ENCODE results near the gene CBR3. TPM values are rescaled to one million over a fixed set of nuclear protein-coding genes. Genes with fewer than 3 reads are reported as not detected.

Gene CBR3
- total RNA-seq, 4 donors from 2014 or later: 22.8 to 53.0 (median 42.1) TPM

GRCh38 chr21:36147911-36148310, 13.0 kb downstream of the CBR3 start:
- Histone ChIP-seq H3K9me3 (no peaks in the 10 kb centered on the region), H3K4me1 (peaks cover 0 to 17% (median 7%) of the 10 kb centered on the region in 4 donors), H3K36me3 (peaks cover 0 to 34% (median 2%) of the 10 kb centered on the region in 3 donors), H3K27me3 (no peaks in the 10 kb centered on the region), H3K4me3 (no peak overlapping the region), H3K27ac (no peak overlapping the region)
- WGBS, 2 donors: 77 to 80% methylated on average over 5 of the region's 5 CpGs
- TF ChIP-seq EP300 (IDR thresholded peaks at IDR 0.05): no peak
- no peak for TF ChIP-seq CTCF (IDR thresholded peaks at IDR 0.05)
- no peak for TF ChIP-seq POLR2A (IDR thresholded peaks at IDR 0.05)
- no peak for DNase-seq (ENCODE audit: low spot score in 2 of 2)

GRCh38 chr21:36148886-36149285, 14.0 kb downstream of the CBR3 start:
- Histone ChIP-seq H3K27ac (no peak overlapping the region), H3K9me3 (no peaks in the 10 kb centered on the region), H3K36me3 (peaks cover 0 to 24% (median 2%) of the 10 kb centered on the region in 3 donors), H3K27me3 (no peaks in the 10 kb centered on the region), H3K4me1 (peaks cover 0 to 17% (median 7%) of the 10 kb centered on the region in 4 donors), H3K4me3 (no peak overlapping the region)
- 95 to 99% methylated on average over 3 of the region's 3 CpGs for WGBS, 2 donors
- TF ChIP-seq POLR2A (IDR thresholded peaks at IDR 0.05) (no peak), CTCF (IDR thresholded peaks at IDR 0.05) (no peak), EP300 (IDR thresholded peaks at IDR 0.05) (no peak)
- DNase-seq (ENCODE audit: low spot score in 2 of 2): no peak

GRCh38 chr21:36149788-36150711, 15.2 kb downstream of the CBR3 start:
- DNase-seq (ENCODE audit: low spot score in 2 of 2): peak in 1 of 2 donors; percentile 41
- Histone ChIP-seq H3K27me3 (no peaks in the 10 kb centered on the region), H3K4me3 (no peak overlapping the region), H3K27ac (peak overlapping the region in 3 of 4 donors; percentile 60 to 81 (median 62)), H3K9me3 (no peaks in the 10 kb centered on the region), H3K36me3 (peaks cover 0 to 16% (median 0%) of the 10 kb centered on the region in 3 donors), H3K4me1 (peaks cover 0 to 17% (median 8%) of the 10 kb centered on the region in 4 donors)
- 48 to 57% methylated on average over 7 of the region's 7 CpGs for WGBS, 2 donors
- TF ChIP-seq POLR2A (IDR thresholded peaks at IDR 0.05) (no peak), CTCF (IDR thresholded peaks at IDR 0.05) (no peak), EP300 (IDR thresholded peaks at IDR 0.05) (peak in 1 of 2 donors; percentile 46)

- TF ChIP-seq EP300 (IDR thresholded peaks at IDR 0.05): peak in 1 of 2 donors; percentile 81
- TF ChIP-seq POLR2A (IDR thresholded peaks at IDR 0.05): peak; percentile 76 to 84
- TF ChIP-seq CTCF (IDR thresholded peaks at IDR 0.05): no peak
- DNase-seq (ENCODE audit: low spot score in 2 of 2): no peak
- Histone ChIP-seq H3K4me3 (peak overlapping the region; percentile 72 to 84 (median 82)), H3K27me3 (no peaks in the 10 kb centered on the region), H3K27ac (peak overlapping the region in 3 of 4 donors; percentile 72 to 87 (median 82)), H3K4me1 (peaks cover 0 to 29% (median 11%) of the 10 kb centered on the region in 4 donors), H3K36me3 (no peaks in the 10 kb centered on the region), H3K9me3 (no peaks in the 10 kb centered on the region)
- WGBS, 2 donors: 18 to 28% methylated on average over 21 to 25 of the region's 53 CpGs
Observed at GRCh38 chr21:36155603-36156338, 20.9 kb downstream of the CBR3 start.
